ENCODE results near the gene DENND11.

GRCh38 chr7:141714571-141714970, 12.6 kb upstream of the DENND11 start:
- TF ChIP-seq, protein P1, sequence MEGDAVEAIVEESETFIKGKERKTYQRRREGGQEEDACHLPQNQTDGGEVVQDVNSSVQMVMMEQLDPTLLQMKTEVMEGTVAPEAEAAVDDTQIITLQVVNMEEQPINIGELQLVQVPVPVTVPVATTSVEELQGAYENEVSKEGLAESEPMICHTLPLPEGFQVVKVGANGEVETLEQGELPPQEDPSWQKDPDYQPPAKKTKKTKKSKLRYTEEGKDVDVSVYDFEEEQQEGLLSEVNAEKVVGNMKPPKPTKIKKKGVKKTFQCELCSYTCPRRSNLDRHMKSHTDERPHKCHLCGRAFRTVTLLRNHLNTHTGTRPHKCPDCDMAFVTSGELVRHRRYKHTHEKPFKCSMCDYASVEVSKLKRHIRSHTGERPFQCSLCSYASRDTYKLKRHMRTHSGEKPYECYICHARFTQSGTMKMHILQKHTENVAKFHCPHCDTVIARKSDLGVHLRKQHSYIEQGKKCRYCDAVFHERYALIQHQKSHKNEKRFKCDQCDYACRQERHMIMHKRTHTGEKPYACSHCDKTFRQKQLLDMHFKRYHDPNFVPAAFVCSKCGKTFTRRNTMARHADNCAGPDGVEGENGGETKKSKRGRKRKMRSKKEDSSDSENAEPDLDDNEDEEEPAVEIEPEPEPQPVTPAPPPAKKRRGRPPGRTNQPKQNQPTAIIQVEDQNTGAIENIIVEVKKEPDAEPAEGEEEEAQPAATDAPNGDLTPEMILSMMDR (IDR thresholded peaks at IDR 0.05): no peak
- no peak for TF ChIP-seq POLR2A (IDR thresholded peaks at IDR 0.05)
